Measurements from ENCODE around the gene TACR1. TPM values are rescaled to one million over a fixed set of nuclear protein-coding genes. Genes with fewer than 3 reads are reported as not detected.

The TACR1 gene
- total and polyA plus RNA-seq, 2 donors (not counting 1 experiment from before 2014, with no cell fraction given), result 0.01 to 0.05 TPM

GRCh38 chr2:75002007-75002406, 197.3 kb downstream of the TACR1 start:
- TF ChIP-seq CTCF (IDR thresholded peaks at IDR 0.05) (no peak), EZH2 (IDR thresholded peaks at IDR 0.05; ENCODE audit: borderline replicate concordance, insufficient read depth, low read depth, low read length, poor library complexity, severe bottlenecking) (no peak)
- H3K4me3 Mint-ChIP-seq, result no peak overlapping the region
- CTCF ChIA-PET, result no interaction called here
- WGBS (ENCODE audit: insufficient coverage), result 96% methylated on average over 3 of the region's 3 CpGs
- Histone ChIP-seq H2AFZ (ENCODE audit: insufficient read depth, low read depth, low read length, poor library complexity, severe bottlenecking) (no peak overlapping the region), H3K27me3 (replicated peaks in 1 of 4; ENCODE audit: control extremely low read depth in 1 of 4, control insufficient read depth in 3 of 4, insufficient read depth in 4 of 4, low read length in 3 of 4) (no peaks in the 10 kb centered on the region), H3K79me2 (ENCODE audit: control insufficient read depth, insufficient read depth, low read length) (no peaks in the 10 kb centered on the region), H3K4me3 (ENCODE audit: control extremely low read depth in 1 of 5, extremely low read depth in 1 of 5, insufficient read depth in 1 of 5, low read depth in 2 of 5, low read length in 4 of 5) (no peak overlapping the region), H3K27ac (ENCODE audit: low read length in 2 of 2) (no peak overlapping the region), H3K4me1 (ENCODE audit: control insufficient read depth in 2 of 2, insufficient read depth in 2 of 2, low read length in 2 of 2) (no peaks in the 10 kb centered on the region), H4K20me1 (ENCODE audit: control insufficient read depth, insufficient read depth, low read length, poor library complexity, severe bottlenecking) (no peaks in the 10 kb centered on the region), H3K36me3 (replicated peaks in 1 of 2; ENCODE audit: control extremely low read depth in 1 of 2, control insufficient read depth in 1 of 2, extremely low read depth in 1 of 2, insufficient read depth in 2 of 2, low read length in 1 of 2) (peaks cover 0 to 4% of the 10 kb centered on the region in 2 experiments), H3K9ac (ENCODE audit: low read length) (no peak overlapping the region), H3K4me2 (replicated peaks; ENCODE audit: low read depth, low read length, poor library complexity, severe bottlenecking) (no peak overlapping the region), H3K9me3 (ENCODE audit: control extremely low read depth in 1 of 3, control insufficient read depth in 2 of 3, insufficient read depth in 1 of 3, low read length in 2 of 3) (peaks cover 0 to 8% (median 3%) of the 10 kb centered on the region in 3 donors)
- H3K27me3 Mint-ChIP-seq, result no peaks in the 10 kb centered on the region
- ATAC-seq (ENCODE audit: low read depth), result no peak
- intact Hi-C loops (cut with micrococcal nuclease), result no loop called here
- POLR2A ChIA-PET, result no interaction called here
- H3K4me1 Mint-ChIP-seq, result no peaks in the 10 kb centered on the region
- H3K9me3 Mint-ChIP-seq (ENCODE audit: insufficient read depth), result no peaks in the 10 kb centered on the region
- no peak for DNase-seq
- no peak overlapping the region for H3K27ac Mint-ChIP-seq

- Histone ChIP-seq H3K9ac (ENCODE audit: low read length) (no peak overlapping the region), H3K27ac (ENCODE audit: low read length in 2 of 2) (no peak overlapping the region), H2AFZ (ENCODE audit: insufficient read depth, low read depth, low read length, poor library complexity, severe bottlenecking) (no peak overlapping the region), H4K20me1 (ENCODE audit: control insufficient read depth, insufficient read depth, low read length, poor library complexity, severe bottlenecking) (no peaks in the 10 kb centered on the region), H3K4me3 (ENCODE audit: control extremely low read depth in 1 of 5, extremely low read depth in 1 of 5, insufficient read depth in 1 of 5, low read depth in 2 of 5, low read length in 4 of 5) (no peak overlapping the region), H3K79me2 (ENCODE audit: control insufficient read depth, insufficient read depth, low read length) (no peaks in the 10 kb centered on the region), H3K4me1 (ENCODE audit: control insufficient read depth in 2 of 2, insufficient read depth in 2 of 2, low read length in 2 of 2) (no peaks in the 10 kb centered on the region), H3K36me3 (replicated peaks in 1 of 2; ENCODE audit: control extremely low read depth in 1 of 2, control insufficient read depth in 1 of 2, extremely low read depth in 1 of 2, insufficient read depth in 2 of 2, low read length in 1 of 2) (peaks cover 0 to 4% of the 10 kb centered on the region in 2 experiments), H3K4me2 (replicated peaks; ENCODE audit: low read depth, low read length, poor library complexity, severe bottlenecking) (no peak overlapping the region), H3K27me3 (replicated peaks in 1 of 4; ENCODE audit: control extremely low read depth in 1 of 4, control insufficient read depth in 3 of 4, insufficient read depth in 4 of 4, low read length in 3 of 4) (no peaks in the 10 kb centered on the region), H3K9me3 (ENCODE audit: control extremely low read depth in 1 of 3, control insufficient read depth in 2 of 3, insufficient read depth in 1 of 3, low read length in 2 of 3) (peaks cover 0 to 8% (median 3%) of the 10 kb centered on the region in 3 donors)
- H3K4me1 Mint-ChIP-seq, result no peaks in the 10 kb centered on the region
- TF ChIP-seq CTCF (IDR thresholded peaks at IDR 0.05) (no peak), EZH2 (IDR thresholded peaks at IDR 0.05; ENCODE audit: borderline replicate concordance, insufficient read depth, low read depth, low read length, poor library complexity, severe bottlenecking) (no peak)
- CTCF ChIA-PET, result interaction anchor here (0.7 kb wide), 1 partner anchor 31 kb away, joined by 3 read pairs; no protein-coding TSS in a partner anchor
- ATAC-seq (ENCODE audit: low read depth) (no peak), DNase-seq (no peak)
- H3K4me3 Mint-ChIP-seq, result no peak overlapping the region
- intact Hi-C loops (cut with micrococcal nuclease), result no loop called here
- POLR2A ChIA-PET, result no interaction called here
- H3K27ac Mint-ChIP-seq, result no peak overlapping the region
- H3K27me3 Mint-ChIP-seq, result no peaks in the 10 kb centered on the region
- H3K9me3 Mint-ChIP-seq (ENCODE audit: insufficient read depth), result no peaks in the 10 kb centered on the region
- 95% methylated on average over 3 of the region's 5 CpGs for WGBS (ENCODE audit: insufficient coverage)
Measured at GRCh38 chr2:74999468-74999867, 199.9 kb downstream of the TACR1 start.

Small RNA genes lying within 50 kb of the gene (small RNA-seq; reads per million reads assigned to genes)
- not detected for gene MIR5000 (ENCODE audit: insufficient read length, low read depth, low replicate concordance)

Other genes with a start within 250 kb of the TACR1 start
- gene POLE4, start 240.9 kb downstream of the TACR1 start, total RNA-seq, result 53.3 and 56.0 TPM in 2 replicates
- gene POLE4, start 240.9 kb downstream of the TACR1 start, polyA plus RNA-seq, result 17.5 and 23.3 TPM in 2 replicates

All from B cell (primary cell).